Endothelial cell (in vitro differentiated cells): ENCODE measurements around the gene ZBTB40. TPM values are rescaled to one million over a fixed set of nuclear protein-coding genes. Genes with fewer than 3 reads are reported as not detected.

ENCODE experiments used
- DNase-seq: peaks from one replicate; pipeline ENCODE4 v3.0.0; 2021; ENCODE audit warnings: low spot score
- H3K27ac Mint-ChIP-seq: one replicate; pipeline ENCODE4 v1.8.0; 2021; ENCODE audit warnings: mixed read lengths, inconsistent platforms; ENCODE audit not compliant: unreplicated experiment
- H3K27me3 Mint-ChIP-seq: one replicate; pipeline ENCODE4 v1.8.0; 2021; ENCODE audit warnings: mild to moderate bottlenecking, moderate library complexity, mixed read lengths, inconsistent platforms; ENCODE audit not compliant: unreplicated experiment
- H3K36me3 Mint-ChIP-seq: one replicate; pipeline ENCODE4 v1.8.0; 2021; ENCODE audit warnings: mild to moderate bottlenecking, low read depth, mixed read lengths, inconsistent platforms; ENCODE audit not compliant: unreplicated experiment
- H3K4me1 Mint-ChIP-seq: one replicate; pipeline ENCODE4 v1.8.0; 2021; ENCODE audit warnings: mild to moderate bottlenecking, mixed read lengths, inconsistent platforms; ENCODE audit not compliant: unreplicated experiment
- H3K4me3 Mint-ChIP-seq: one replicate; pipeline ENCODE4 v1.8.0; 2021; ENCODE audit warnings: mild to moderate bottlenecking, mixed read lengths, inconsistent platforms; ENCODE audit not compliant: unreplicated experiment
- H3K9me3 Mint-ChIP-seq: one replicate; pipeline ENCODE4 v1.8.0; 2021; ENCODE audit warnings: mixed read lengths, inconsistent platforms; ENCODE audit not compliant: unreplicated experiment
- total RNA-seq: library from RNA; stranded (reverse); fragmentation: NEBNext Ultra II Directional; extraction: Animal tissue kit (Norgen Biotek cat#: 25700); gene quantifications from one replicate; pipeline ENCODE4 v1.2.1, GENCODE V29; 2021; ENCODE audit not compliant: unreplicated experiment
- TF ChIP-seq, protein P1 (sequence below): fragments of 200-600 bp; sonication (generic); IDR thresholded peaks from one replicate; pipeline ENCODE4 v1.5.0; 2021; ENCODE audit warnings: antibody characterized with exemption; ENCODE audit not compliant: unreplicated experiment

Gene ZBTB40
- total RNA-seq, 1 donor from 2014 or later: 18.9 TPM

DNA sequence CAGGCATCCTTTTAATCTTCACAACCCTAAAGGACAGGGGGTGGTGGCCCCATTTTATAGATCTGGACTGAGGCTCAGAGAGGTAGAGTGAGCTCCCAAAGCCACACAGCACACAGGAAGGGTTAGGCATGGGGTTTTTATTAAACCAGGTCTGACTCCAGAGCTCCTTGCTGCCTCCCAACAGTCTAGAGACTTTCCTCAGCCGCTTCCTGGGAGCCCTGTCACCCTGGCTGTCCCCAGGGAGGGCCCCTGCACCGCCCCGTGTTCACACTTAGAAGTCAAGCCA is 103.7 kb downstream of the ZBTB40 start:
- Mint-ChIP-seq H3K27ac (no peak overlapping the region), H3K9me3 (no peaks in the 10 kb centered on the region), H3K27me3 (peaks cover 4% of the 10 kb centered on the region), H3K4me3 (no peak overlapping the region), H3K4me1 (no peaks in the 10 kb centered on the region), H3K36me3 (no peaks in the 10 kb centered on the region)
- TF ChIP-seq, protein P1, sequence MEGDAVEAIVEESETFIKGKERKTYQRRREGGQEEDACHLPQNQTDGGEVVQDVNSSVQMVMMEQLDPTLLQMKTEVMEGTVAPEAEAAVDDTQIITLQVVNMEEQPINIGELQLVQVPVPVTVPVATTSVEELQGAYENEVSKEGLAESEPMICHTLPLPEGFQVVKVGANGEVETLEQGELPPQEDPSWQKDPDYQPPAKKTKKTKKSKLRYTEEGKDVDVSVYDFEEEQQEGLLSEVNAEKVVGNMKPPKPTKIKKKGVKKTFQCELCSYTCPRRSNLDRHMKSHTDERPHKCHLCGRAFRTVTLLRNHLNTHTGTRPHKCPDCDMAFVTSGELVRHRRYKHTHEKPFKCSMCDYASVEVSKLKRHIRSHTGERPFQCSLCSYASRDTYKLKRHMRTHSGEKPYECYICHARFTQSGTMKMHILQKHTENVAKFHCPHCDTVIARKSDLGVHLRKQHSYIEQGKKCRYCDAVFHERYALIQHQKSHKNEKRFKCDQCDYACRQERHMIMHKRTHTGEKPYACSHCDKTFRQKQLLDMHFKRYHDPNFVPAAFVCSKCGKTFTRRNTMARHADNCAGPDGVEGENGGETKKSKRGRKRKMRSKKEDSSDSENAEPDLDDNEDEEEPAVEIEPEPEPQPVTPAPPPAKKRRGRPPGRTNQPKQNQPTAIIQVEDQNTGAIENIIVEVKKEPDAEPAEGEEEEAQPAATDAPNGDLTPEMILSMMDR: no peak
- no peak for DNase-seq

DNA sequence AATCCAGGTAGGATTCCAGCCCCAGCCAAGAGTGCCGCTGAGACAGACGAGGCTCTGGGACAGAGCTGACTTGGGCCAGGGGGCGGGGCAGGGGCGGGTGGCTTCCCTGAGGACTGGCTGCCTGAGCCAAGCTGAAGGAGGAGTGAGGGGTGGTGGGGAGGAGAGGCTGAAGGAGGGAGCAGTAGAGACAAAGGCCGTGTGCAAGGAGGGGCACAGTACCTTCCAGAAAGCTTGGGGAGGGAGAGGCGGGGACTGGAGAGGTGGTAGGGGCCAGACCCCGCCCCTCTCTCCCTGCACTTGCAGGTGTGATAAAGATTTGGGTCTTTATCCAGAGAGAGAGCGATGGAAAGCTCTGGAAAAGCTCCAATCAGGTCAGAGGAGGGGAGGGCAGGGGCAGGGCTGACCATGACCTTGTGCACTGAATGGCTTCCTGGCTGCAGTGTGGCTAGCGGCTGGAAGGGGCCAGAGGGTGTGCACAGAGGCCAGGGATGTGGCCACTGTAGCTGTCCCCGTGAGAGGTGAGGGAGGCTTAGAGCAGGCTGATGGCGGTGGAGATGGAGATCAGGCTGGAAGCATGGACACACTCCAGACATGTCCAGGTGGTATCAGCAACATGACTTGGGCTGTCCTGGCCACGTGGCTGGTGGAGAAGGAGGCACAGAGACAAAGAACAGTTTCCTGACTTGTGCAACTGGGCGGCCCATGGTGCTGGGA is 104.9 kb downstream of the ZBTB40 start:
- DNase-seq: no peak
- peaks cover 11% of the 10 kb centered on the region for H3K27me3 Mint-ChIP-seq
- no peak overlapping the region for H3K27ac Mint-ChIP-seq
- H3K9me3 Mint-ChIP-seq: no peaks in the 10 kb centered on the region
- no peak overlapping the region for H3K4me3 Mint-ChIP-seq
- TF ChIP-seq, protein P1: no peak
- H3K4me1 Mint-ChIP-seq: no peaks in the 10 kb centered on the region
- H3K36me3 Mint-ChIP-seq: peaks cover 3% of the 10 kb centered on the region

DNA sequence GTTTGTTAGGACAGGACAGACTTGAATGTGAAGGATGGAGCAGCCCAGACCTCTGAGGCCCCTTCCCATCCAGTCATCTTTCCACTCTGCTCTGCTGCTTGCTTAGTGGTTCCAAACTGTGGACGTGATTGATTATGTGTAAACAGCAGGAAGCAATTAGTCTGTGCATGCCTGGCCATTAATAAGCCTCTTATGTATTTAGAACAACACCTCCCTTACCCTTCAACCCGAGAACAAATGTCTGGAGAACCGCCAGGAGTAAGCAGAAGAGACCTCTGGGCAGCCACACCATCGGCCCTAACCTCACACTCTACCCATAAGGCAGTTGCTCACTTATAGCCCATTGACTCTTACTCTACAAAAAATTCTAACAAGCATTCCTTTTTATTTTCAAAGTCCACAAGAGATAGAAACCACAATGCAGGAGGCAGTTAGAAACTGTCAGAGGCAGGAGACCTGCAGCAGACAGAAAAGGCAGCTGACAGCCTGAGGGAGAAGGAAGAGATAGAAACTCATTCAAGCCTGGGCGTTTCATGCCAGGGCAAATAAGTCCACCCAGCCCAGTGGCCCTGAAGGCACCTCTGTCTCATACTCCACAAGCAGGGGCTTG is 105.8 kb downstream of the ZBTB40 start:
- Mint-ChIP-seq H3K36me3 (peaks cover 4% of the 10 kb centered on the region), H3K4me1 (no peaks in the 10 kb centered on the region), H3K4me3 (no peak overlapping the region), H3K9me3 (no peaks in the 10 kb centered on the region), H3K27me3 (peaks cover 18% of the 10 kb centered on the region), H3K27ac (no peak overlapping the region)
- TF ChIP-seq, protein P1: no peak
- no peak for DNase-seq

DNA sequence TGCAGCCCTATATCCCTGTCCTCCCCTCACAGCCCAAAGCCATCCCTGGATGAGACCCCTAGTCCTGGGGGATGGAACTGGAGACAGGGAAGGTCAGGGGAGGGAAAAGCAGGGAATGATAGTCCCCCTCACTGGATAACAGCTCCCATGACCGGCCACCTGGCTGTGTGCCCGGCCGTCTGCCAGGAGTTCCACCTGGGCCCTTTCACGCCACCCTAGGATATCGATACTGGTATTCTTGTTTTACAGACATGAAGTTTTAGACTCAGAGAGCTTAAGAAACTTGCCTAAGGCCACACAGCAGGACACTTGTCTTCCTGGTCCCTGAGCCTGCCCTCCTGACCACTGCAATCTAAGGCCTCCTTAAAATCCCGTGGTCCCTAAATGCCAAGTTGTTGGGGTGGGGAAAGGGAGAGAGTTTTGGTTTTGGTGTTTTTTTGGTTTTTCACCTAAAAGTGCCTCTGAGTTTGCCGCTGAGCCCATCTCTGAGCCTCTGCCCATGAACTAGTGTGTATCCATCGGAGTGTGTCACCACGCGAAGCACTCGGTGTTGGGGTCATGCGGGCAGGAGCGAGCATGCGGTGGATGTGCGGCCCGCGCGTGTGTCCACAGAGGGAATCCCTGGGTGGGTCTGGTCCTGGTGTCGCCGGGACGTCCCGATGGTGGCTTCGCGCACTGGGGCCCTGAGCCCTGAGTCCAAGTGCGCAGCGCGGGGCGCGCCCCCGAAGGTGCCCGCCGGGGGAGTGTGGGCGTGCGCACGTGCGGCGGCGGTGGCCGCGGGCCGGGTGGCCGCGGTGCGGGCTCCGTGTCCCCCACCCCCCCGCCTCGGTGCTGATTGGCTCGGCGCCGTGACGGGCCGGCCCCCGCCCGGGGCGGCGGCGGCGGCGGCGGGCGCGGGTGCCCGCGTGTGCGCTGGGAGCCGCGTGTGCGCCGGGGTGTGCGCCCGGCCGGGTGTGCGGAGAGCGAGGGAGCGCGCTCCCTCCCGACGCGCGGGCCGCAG is 111.2 kb downstream of the ZBTB40 start, which contains the start of gene EPHA8:
TSS of gene EPHA8 (plus strand) at position 906 of the 1,000 bp plus-strand sequence. CDS start 147 bp downstream, outside the sequence.
- H3K4me3 Mint-ChIP-seq: peak within 1 kb of the TSS; percentile 78
- H3K27me3 Mint-ChIP-seq: peaks cover 28% of the 10 kb centered on the region
- H3K9me3 Mint-ChIP-seq: no peaks in the 10 kb centered on the region
- H3K36me3 Mint-ChIP-seq: peaks cover 8% of the 10 kb centered on the region
- DNase-seq: no peak
- TF ChIP-seq, protein P1: no peak
- H3K27ac Mint-ChIP-seq: no peak within 1 kb of the TSS
- no peaks in the 10 kb centered on the region for H3K4me1 Mint-ChIP-seq
